ENCODE measurements around the gene CUTC.
"Not testable (repeated sequence)": the region's sequence is repeated elsewhere in the genome, so short reads cannot be mapped to it uniquely, and the experiment has no call there.

CUTC gene

DNA sequence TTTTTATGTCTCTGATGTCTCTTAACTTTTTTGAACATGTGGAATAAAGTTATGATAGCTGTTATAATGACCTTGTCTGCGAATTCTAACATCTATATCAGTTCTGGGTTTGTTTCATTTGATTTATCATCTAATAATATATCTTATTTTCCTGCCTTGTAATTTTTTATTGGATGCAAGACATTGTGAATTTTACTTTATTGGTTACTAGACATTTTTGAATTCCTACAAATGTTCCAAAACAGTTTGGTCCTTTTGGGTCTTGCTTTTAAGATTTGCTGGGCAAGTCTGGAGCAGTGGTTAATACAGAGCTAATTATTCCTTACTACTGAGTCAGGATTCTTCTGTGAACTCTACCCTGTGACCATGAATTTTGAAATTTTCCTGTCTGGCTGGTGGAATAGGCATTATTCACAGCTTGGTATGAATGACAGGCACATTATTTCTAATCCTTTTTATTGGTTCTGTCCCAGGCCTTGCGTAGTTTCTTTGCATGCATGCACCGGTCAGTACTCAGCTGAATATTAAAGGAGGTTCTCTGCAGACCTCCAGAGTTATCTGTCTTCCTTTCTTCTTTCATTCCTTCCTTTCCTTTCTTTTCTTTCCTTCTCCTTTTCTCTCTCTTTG is 9.0 kb downstream of the CUTC start:
- no peak for DNase-seq
- Histone ChIP-seq H3K27me3 (replicated peaks; ENCODE audit: control insufficient read depth, insufficient read depth, low read length, poor library complexity, severe bottlenecking) (no peaks in the 10 kb centered on the region), H3K36me3 (ENCODE audit: control insufficient read depth, insufficient read depth, low read length) (peaks cover 79% of the 10 kb centered on the region), H3K4me3 (ENCODE audit: insufficient read depth, low read depth, low read length, poor library complexity, severe bottlenecking) (no peak overlapping the region), H3K9me3 (ENCODE audit: control insufficient read depth, low read length) (no peaks in the 10 kb centered on the region), H3K4me1 (ENCODE audit: control insufficient read depth, insufficient read depth, low read length, poor library complexity, severe bottlenecking) (no peaks in the 10 kb centered on the region), H3K27ac (ENCODE audit: insufficient read depth, low read length, poor library complexity, severe bottlenecking) (no peak overlapping the region)

DNA sequence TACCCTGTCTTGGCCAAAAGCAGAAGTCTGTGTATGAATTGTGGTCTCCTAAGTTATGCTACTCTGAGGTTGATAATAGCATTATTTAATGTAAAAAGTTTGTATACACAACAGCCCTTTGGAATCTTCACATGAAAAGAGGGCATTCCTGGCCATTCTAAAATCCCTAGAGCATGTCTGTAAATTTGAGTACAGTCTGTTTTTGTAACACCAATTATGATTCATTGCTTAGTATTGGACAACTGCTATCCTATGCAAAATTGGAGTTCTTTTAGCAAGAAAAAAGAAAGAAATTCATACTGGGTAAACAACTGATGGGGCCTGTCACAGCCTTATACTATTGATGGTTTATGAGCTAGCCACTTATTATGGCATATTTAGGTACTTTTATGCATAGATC is 10.2 kb downstream of the CUTC start:
- H3K27me3 ChIP-seq (replicated peaks; ENCODE audit: control insufficient read depth, insufficient read depth, low read length, poor library complexity, severe bottlenecking): no peaks in the 10 kb centered on the region

DNA sequence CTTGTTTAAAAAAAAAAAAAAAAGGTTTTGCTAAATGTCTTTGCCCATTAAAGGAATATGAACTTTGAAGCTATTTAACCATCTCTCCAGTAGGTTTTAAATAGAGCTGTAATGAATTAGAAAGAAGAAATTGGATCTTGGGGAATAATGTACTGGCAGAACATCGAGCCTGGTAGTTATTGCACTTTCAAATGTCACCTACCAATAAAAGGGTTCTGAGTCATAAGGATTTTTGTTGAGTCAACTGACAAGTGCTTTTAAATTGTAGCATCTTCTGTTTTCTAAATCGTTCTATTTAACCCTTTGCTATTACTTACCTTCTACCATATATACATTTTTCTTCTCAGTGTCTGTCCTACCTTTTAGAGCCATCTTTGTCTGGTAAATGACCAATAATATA is 10.7 kb downstream of the CUTC start:
- Histone ChIP-seq H3K36me3 (ENCODE audit: control insufficient read depth, insufficient read depth, low read length) (peaks cover 77% of the 10 kb centered on the region), H3K4me1 (ENCODE audit: control insufficient read depth, insufficient read depth, low read length, poor library complexity, severe bottlenecking) (no peaks in the 10 kb centered on the region), H3K27ac (ENCODE audit: insufficient read depth, low read length, poor library complexity, severe bottlenecking) (no peak overlapping the region), H3K27me3 (replicated peaks; ENCODE audit: control insufficient read depth, insufficient read depth, low read length, poor library complexity, severe bottlenecking) (no peaks in the 10 kb centered on the region), H3K9me3 (ENCODE audit: control insufficient read depth, low read length) (no peaks in the 10 kb centered on the region), H3K4me3 (ENCODE audit: insufficient read depth, low read depth, low read length, poor library complexity, severe bottlenecking) (no peak overlapping the region)
- no peak for DNase-seq

More for the DNA sequence above, 10.2 kb downstream of the CUTC start:
- Histone ChIP-seq H3K9me3 (ENCODE audit: control insufficient read depth, low read length) (no peaks in the 10 kb centered on the region), H3K4me3 (ENCODE audit: insufficient read depth, low read depth, low read length, poor library complexity, severe bottlenecking) (no peak overlapping the region), H3K36me3 (ENCODE audit: control insufficient read depth, insufficient read depth, low read length) (peaks cover 77% of the 10 kb centered on the region), H3K27ac (ENCODE audit: insufficient read depth, low read length, poor library complexity, severe bottlenecking) (no peak overlapping the region), H3K4me1 (ENCODE audit: control insufficient read depth, insufficient read depth, low read length, poor library complexity, severe bottlenecking) (no peaks in the 10 kb centered on the region)
- no peak for DNase-seq

DNA sequence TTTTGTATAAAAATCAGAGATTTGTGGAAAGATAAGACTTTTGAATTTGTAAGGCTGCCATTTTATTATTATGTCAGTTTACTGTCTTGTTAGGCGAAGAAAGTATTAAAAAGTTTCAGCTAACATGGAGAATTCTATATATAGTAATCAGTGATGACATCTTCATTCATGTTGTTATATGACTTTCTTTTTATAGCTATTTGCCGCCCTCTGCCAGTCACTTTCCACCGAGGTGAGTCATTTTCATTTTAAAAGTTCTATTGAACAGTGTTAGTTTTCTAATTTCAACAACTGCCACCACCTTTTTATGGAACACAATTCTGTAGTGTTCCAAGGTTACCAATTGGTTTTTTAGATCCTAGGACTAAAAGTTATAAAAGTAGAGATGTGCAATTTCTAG is 11.8 kb downstream of the CUTC start:
- Histone ChIP-seq H3K4me1 (ENCODE audit: control insufficient read depth, insufficient read depth, low read length, poor library complexity, severe bottlenecking) (no peaks in the 10 kb centered on the region), H3K27ac (ENCODE audit: insufficient read depth, low read length, poor library complexity, severe bottlenecking) (no peak overlapping the region), H3K9me3 (ENCODE audit: control insufficient read depth, low read length) (no peaks in the 10 kb centered on the region), H3K27me3 (replicated peaks; ENCODE audit: control insufficient read depth, insufficient read depth, low read length, poor library complexity, severe bottlenecking) (no peaks in the 10 kb centered on the region), H3K36me3 (ENCODE audit: control insufficient read depth, insufficient read depth, low read length) (peaks cover 80% of the 10 kb centered on the region), H3K4me3 (ENCODE audit: insufficient read depth, low read depth, low read length, poor library complexity, severe bottlenecking) (no peak overlapping the region)
- DNase-seq: no peak

DNA sequence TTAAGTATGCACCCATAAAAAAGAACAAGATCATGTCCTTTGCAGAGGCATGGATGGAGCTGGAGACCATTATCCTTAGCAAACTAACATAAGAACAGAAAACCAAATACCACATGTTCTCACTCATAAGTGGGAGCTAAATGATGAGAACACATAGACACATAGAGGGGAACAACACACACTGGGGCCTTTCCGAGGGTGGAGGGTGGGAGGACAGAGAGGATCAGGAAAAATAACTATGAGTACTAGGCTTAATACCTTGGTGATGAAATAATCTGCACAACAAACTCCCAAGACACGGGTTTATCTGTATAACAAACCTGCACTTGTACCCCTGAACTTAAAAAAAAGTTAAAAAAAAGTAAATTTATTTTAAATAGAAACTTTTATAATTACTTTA is 14.1 kb downstream of the CUTC start:
- H3K27ac ChIP-seq (ENCODE audit: insufficient read depth, low read length, poor library complexity, severe bottlenecking); H3K4me3 ChIP-seq (ENCODE audit: insufficient read depth, low read depth, low read length, poor library complexity, severe bottlenecking); DNase-seq; H3K9me3 ChIP-seq (ENCODE audit: control insufficient read depth, low read length); H3K27me3 ChIP-seq (replicated peaks; ENCODE audit: control insufficient read depth, insufficient read depth, low read length, poor library complexity, severe bottlenecking); H3K4me1 ChIP-seq (ENCODE audit: control insufficient read depth, insufficient read depth, low read length, poor library complexity, severe bottlenecking): not testable (repeated sequence)
- peaks cover 74% of the 10 kb centered on the region for H3K36me3 ChIP-seq (ENCODE audit: control insufficient read depth, insufficient read depth, low read length)

DNA sequence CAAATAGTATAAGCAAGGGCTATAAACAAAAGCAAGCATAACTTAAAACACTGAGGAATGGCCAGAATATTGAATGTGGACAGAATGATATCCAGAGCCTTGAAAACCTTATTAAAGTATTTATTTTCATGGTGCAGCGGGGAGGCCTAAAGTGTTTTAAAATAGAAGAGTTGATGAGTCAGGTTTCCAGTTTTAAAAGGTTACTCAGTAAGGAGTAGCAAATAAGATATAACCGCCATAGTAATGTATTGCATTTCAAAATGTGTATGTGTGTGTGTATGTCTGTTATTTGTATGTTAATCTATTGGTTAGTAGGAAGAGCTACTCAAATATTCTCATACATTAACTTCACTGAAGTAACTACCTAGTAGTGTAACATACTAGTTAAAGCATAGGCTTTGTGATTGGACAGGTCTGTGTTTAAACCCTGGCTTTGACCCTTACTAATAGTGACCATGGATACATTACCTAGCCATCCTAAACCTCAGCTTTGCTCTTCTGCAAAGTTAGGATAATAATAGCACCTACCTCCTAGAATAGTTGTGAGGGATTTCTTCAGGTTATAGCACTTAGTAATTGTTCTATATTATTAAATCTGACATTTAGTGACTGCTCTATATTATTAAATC is 16.9 kb downstream of the CUTC start:
- Histone ChIP-seq H3K27ac (ENCODE audit: insufficient read depth, low read length, poor library complexity, severe bottlenecking) (no peak overlapping the region), H3K27me3 (replicated peaks; ENCODE audit: control insufficient read depth, insufficient read depth, low read length, poor library complexity, severe bottlenecking) (no peaks in the 10 kb centered on the region), H3K4me3 (ENCODE audit: insufficient read depth, low read depth, low read length, poor library complexity, severe bottlenecking) (no peak overlapping the region), H3K36me3 (ENCODE audit: control insufficient read depth, insufficient read depth, low read length) (peaks cover 57% of the 10 kb centered on the region), H3K9me3 (ENCODE audit: control insufficient read depth, low read length) (no peaks in the 10 kb centered on the region), H3K4me1 (ENCODE audit: control insufficient read depth, insufficient read depth, low read length, poor library complexity, severe bottlenecking) (no peaks in the 10 kb centered on the region)
- DNase-seq: no peak

DNA sequence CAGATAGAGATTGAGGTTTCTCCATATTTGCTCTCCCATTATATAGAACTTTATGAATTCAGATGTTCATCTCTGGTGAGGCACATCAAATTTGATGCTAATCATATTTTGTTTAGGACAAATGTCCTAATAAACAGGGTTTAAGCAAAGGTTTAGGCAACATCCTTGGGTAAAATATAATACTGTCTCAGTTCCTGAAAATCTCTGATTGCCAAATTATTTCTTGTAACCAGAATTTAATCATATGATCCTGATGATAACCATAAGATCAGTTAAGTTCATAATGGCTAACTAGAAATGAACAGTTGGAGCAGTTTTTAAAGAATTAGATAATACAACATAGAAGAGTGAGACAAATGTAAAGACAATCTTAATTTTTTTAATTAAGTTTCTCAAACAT is 18.6 kb downstream of the CUTC start:
- peaks cover 60% of the 10 kb centered on the region for H3K36me3 ChIP-seq (ENCODE audit: control insufficient read depth, insufficient read depth, low read length)
- DNase-seq: no peak

DNA sequence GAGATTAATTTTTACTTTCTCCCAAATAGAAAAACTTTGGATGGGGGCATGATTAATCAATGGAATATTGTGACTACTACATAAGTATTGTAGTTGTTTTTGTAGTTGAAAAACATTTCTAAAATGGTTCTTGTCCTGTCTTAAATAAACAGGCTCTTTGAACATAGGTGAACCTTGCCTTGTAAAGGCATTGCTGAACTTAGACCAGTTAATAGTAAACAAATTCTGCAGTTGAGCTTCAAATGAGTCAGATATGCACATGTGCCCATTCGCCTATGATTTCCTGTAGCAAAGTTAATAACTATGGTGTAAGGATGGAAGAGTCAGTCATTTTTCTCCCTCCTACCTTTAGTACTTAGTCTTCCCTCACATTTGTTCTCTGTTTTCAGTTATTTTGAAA is 22.6 kb downstream of the CUTC start:
- no peak for DNase-seq
- no peaks in the 10 kb centered on the region for H3K27me3 ChIP-seq (replicated peaks; ENCODE audit: control insufficient read depth, insufficient read depth, low read length, poor library complexity, severe bottlenecking)
- H3K36me3 ChIP-seq (ENCODE audit: control insufficient read depth, insufficient read depth, low read length): peaks cover 54% of the 10 kb centered on the region
- no peak overlapping the region for H3K27ac ChIP-seq (ENCODE audit: insufficient read depth, low read length, poor library complexity, severe bottlenecking)
- H3K4me1 ChIP-seq (ENCODE audit: control insufficient read depth, insufficient read depth, low read length, poor library complexity, severe bottlenecking): no peaks in the 10 kb centered on the region
- no peaks in the 10 kb centered on the region for H3K9me3 ChIP-seq (ENCODE audit: control insufficient read depth, low read length)
- no peak overlapping the region for H3K4me3 ChIP-seq (ENCODE audit: insufficient read depth, low read depth, low read length, poor library complexity, severe bottlenecking)

More for the DNA sequence above, 18.6 kb downstream of the CUTC start:
- Histone ChIP-seq H3K4me1 (ENCODE audit: control insufficient read depth, insufficient read depth, low read length, poor library complexity, severe bottlenecking) (no peaks in the 10 kb centered on the region), H3K4me3 (ENCODE audit: insufficient read depth, low read depth, low read length, poor library complexity, severe bottlenecking) (no peak overlapping the region), H3K27me3 (replicated peaks; ENCODE audit: control insufficient read depth, insufficient read depth, low read length, poor library complexity, severe bottlenecking) (no peaks in the 10 kb centered on the region), H3K9me3 (ENCODE audit: control insufficient read depth, low read length) (no peaks in the 10 kb centered on the region), H3K27ac (ENCODE audit: insufficient read depth, low read length, poor library complexity, severe bottlenecking) (no peak overlapping the region)

DNA sequence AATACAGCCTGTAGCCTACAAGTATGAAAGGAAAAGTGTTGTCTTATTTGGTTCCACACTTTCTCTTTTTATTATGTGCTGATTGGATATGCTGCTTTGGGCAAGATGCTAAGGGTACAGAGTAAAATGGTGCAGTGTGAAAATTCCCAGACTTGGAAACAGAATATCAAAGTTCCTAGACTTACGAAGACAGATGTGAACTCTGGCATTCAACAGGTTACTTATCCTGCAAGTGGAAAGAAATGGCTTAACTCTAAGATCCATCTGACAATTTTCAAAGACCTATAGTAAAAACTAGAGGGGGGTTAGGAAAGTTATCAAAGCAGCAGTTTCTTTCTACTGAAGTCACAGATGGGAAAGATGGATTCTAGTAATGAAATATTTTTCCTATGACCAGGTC is 24.1 kb downstream of the CUTC start:
- Histone ChIP-seq H3K9me3 (ENCODE audit: control insufficient read depth, low read length) (no peaks in the 10 kb centered on the region), H3K4me3 (ENCODE audit: insufficient read depth, low read depth, low read length, poor library complexity, severe bottlenecking) (no peak overlapping the region), H3K4me1 (ENCODE audit: control insufficient read depth, insufficient read depth, low read length, poor library complexity, severe bottlenecking) (no peaks in the 10 kb centered on the region), H3K36me3 (ENCODE audit: control insufficient read depth, insufficient read depth, low read length) (peaks cover 61% of the 10 kb centered on the region), H3K27ac (ENCODE audit: insufficient read depth, low read length, poor library complexity, severe bottlenecking) (no peak overlapping the region), H3K27me3 (replicated peaks; ENCODE audit: control insufficient read depth, insufficient read depth, low read length, poor library complexity, severe bottlenecking) (no peaks in the 10 kb centered on the region)
- no peak for DNase-seq

DNA sequence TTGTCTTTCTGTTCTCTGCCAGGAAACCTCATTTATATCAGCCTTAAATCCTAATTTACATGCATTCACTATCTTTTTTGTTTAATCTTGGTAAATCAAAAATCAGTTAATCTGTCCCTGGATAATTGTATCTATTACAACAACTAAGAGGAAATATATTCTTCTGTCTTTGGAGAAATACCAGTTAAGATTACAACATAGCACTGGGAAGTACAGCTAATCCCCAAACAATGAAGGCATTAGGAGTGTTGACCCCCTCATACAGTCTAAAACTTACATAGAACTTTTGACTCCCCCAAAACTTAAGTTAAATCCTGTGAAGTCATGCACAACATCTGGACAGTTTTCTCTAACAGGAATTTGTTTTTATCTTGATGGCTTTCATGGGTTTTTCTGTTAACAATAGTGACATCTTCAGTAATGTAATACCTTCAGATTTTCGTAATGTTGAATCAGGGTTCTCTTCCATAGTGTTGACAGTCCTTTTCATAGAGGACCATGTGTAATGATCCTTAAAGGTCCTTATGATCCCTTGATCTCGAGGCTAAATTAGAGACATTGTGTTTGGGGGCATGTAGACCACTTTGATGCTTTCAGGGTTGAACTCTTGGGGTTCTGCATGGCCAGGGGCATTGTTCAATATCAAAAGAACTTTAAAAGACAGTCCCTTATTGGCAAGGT is 26.3 kb downstream of the CUTC start:
- H3K9me3 ChIP-seq (ENCODE audit: control insufficient read depth, low read length): peaks cover 3% of the 10 kb centered on the region
- no peak overlapping the region for H3K4me3 ChIP-seq (ENCODE audit: insufficient read depth, low read depth, low read length, poor library complexity, severe bottlenecking)
- no peak overlapping the region for H3K27ac ChIP-seq (ENCODE audit: insufficient read depth, low read length, poor library complexity, severe bottlenecking)
- H3K36me3 ChIP-seq (ENCODE audit: control insufficient read depth, insufficient read depth, low read length): peaks cover 56% of the 10 kb centered on the region
- DNase-seq: no peak
- no peaks in the 10 kb centered on the region for H3K4me1 ChIP-seq (ENCODE audit: control insufficient read depth, insufficient read depth, low read length, poor library complexity, severe bottlenecking)
- no peaks in the 10 kb centered on the region for H3K27me3 ChIP-seq (replicated peaks; ENCODE audit: control insufficient read depth, insufficient read depth, low read length, poor library complexity, severe bottlenecking)
